ENCODE data around the gene TYK2.
A peak's percentile ranks its signal among the peaks of the same experiment; 100 is the strongest.
"Not testable (repeated sequence)": the region's sequence is repeated elsewhere in the genome, so short reads cannot be mapped to it uniquely, and the experiment has no call there.

Gene TYK2

GRCh38 chr19:10407096-10407495 lies 26.7 kb upstream of the TYK2 start:
- H3K4me3 ChIP-seq (ENCODE audit: control insufficient read depth, low read depth, low read length), result no peak overlapping the region
- no peak for DNase-seq (ENCODE audit: low read depth)
- no peak for TF ChIP-seq CTCF (IDR thresholded peaks at IDR 0.05; ENCODE audit: control insufficient read depth, insufficient read depth, low read depth, low read length, missing control alignments)

GRCh38 chr19:10406191-10406590 lies 25.8 kb upstream of the TYK2 start:
- DNase-seq (ENCODE audit: low read depth), result no peak
- H3K4me3 ChIP-seq (ENCODE audit: control insufficient read depth, low read depth, low read length), result no peak overlapping the region
- no peak for TF ChIP-seq CTCF (IDR thresholded peaks at IDR 0.05; ENCODE audit: control insufficient read depth, insufficient read depth, low read depth, low read length, missing control alignments)

- no peak for DNase-seq (ENCODE audit: low read depth)
- TF ChIP-seq CTCF (IDR thresholded peaks at IDR 0.05; ENCODE audit: control insufficient read depth, insufficient read depth, low read depth, low read length, missing control alignments), result no peak
Observed at GRCh38 chr19:10404888-10405820, 24.8 kb upstream of the TYK2 start.

GRCh38 chr19:10403137-10404021 lies 23.0 kb upstream of the TYK2 start, which contains the start of gene CDC37:
CDC37 (minus strand) TSS chr19:10403542; CDS start chr19:10403479, 63 bp downstream.
- peak; percentile 79 for DNase-seq (ENCODE audit: low read depth)

More at GRCh38 chr19:10404888-10405820, 24.8 kb upstream of the TYK2 start:
- H3K4me3 ChIP-seq (ENCODE audit: control insufficient read depth, low read depth, low read length), result peak overlapping the region; percentile 96

GRCh38 chr19:10402441-10403038 lies 22.2 kb upstream of the TYK2 start:
- DNase-seq (ENCODE audit: low read depth), result no peak
- peak overlapping the region; percentile 96 for H3K4me3 ChIP-seq (ENCODE audit: control insufficient read depth, low read depth, low read length)
- no peak for TF ChIP-seq CTCF (IDR thresholded peaks at IDR 0.05; ENCODE audit: control insufficient read depth, insufficient read depth, low read depth, low read length, missing control alignments)

More at GRCh38 chr19:10403137-10404021, 23.0 kb upstream of the TYK2 start, which contains the start of gene CDC37:
- H3K4me3 ChIP-seq (ENCODE audit: control insufficient read depth, low read depth, low read length), result peak within 1 kb of the TSS; percentile 96
- no peak for TF ChIP-seq CTCF (IDR thresholded peaks at IDR 0.05; ENCODE audit: control insufficient read depth, insufficient read depth, low read depth, low read length, missing control alignments)

- no peak overlapping the region for H3K4me3 ChIP-seq (ENCODE audit: control insufficient read depth, low read depth, low read length)
- TF ChIP-seq CTCF (IDR thresholded peaks at IDR 0.05; ENCODE audit: control insufficient read depth, insufficient read depth, low read depth, low read length, missing control alignments), result no peak
- no peak for DNase-seq (ENCODE audit: low read depth)
Observed at GRCh38 chr19:10399878-10400277, 19.5 kb upstream of the TYK2 start.

GRCh38 chr19:10399340-10399739 lies 19.0 kb upstream of the TYK2 start:
- not testable (repeated sequence) for H3K4me3 ChIP-seq (ENCODE audit: control insufficient read depth, low read depth, low read length); DNase-seq (ENCODE audit: low read depth)
